ENCODE results near the gene PDE9A. TPM values are rescaled to one million over a fixed set of nuclear protein-coding genes. Genes with fewer than 3 reads are reported as not detected.

The PDE9A gene
- total RNA-seq, 1 donor from 2014 or later = 20.7 TPM

GRCh38 chr21:42748620-42749176, 95.3 kb downstream of the PDE9A start:
- H3K27me3 Mint-ChIP-seq (ENCODE audit: unreplicated experiment) = no peaks in the 10 kb centered on the region
- no peak overlapping the region for H3K4me3 Mint-ChIP-seq (ENCODE audit: unreplicated experiment)
- no peak for DNase-seq (ENCODE audit: low spot score)
- H3K27ac Mint-ChIP-seq (ENCODE audit: unreplicated experiment) = no peak overlapping the region
- peaks cover 11% of the 10 kb centered on the region for H3K4me1 Mint-ChIP-seq (ENCODE audit: unreplicated experiment)
- no peak for TF ChIP-seq CTCF (IDR thresholded peaks at IDR 0.05; ENCODE audit: unreplicated experiment)
- peaks cover 9% of the 10 kb centered on the region for H3K36me3 Mint-ChIP-seq (ENCODE audit: low read depth, unreplicated experiment)
- H3K9me3 Mint-ChIP-seq (ENCODE audit: unreplicated experiment) = no peaks in the 10 kb centered on the region

DNA sequence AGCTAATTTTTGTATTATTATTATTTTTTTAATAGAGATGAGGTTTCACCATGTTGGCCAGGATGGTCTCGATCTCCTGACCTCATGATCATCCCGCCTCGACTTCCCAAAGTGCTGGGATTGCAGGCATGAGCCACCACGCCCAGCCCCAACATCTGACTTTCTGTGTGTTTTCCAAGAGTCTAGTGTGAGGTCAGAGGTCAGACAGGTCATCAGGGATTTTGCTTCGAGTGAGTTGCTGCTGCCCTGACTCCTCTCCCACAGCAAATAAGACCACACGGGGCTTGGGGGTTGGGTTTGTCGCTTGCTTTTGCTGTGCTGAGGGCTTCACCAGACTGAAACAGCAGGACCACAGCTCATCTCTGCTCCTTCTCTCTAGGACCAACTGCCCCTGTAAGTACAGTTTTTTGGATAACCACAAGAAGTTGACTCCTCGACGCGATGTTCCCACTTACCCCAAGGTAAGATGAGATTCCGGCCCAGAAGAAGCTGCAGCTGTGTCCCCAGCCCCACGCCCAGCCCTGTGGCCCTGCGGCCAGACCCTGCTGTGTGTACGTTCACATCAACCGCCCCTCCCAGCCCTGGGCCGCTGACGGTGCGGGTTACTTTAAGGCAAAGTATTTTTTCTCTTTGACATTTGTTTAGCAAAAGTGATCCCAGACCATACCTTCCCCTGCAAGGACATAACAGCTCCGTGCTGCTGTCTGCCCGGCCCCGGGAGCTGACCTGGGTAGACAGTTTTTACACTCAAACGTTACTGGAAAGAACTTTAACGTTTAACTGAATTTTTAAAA, 97.5 kb downstream of the PDE9A start:
- H3K36me3 Mint-ChIP-seq (ENCODE audit: low read depth, unreplicated experiment) = peaks cover 4% of the 10 kb centered on the region
- no peak overlapping the region for H3K27ac Mint-ChIP-seq (ENCODE audit: unreplicated experiment)
- no peaks in the 10 kb centered on the region for H3K9me3 Mint-ChIP-seq (ENCODE audit: unreplicated experiment)
- peaks cover 11% of the 10 kb centered on the region for H3K4me1 Mint-ChIP-seq (ENCODE audit: unreplicated experiment)
- no peak for TF ChIP-seq CTCF (IDR thresholded peaks at IDR 0.05; ENCODE audit: unreplicated experiment)
- H3K27me3 Mint-ChIP-seq (ENCODE audit: unreplicated experiment) = no peaks in the 10 kb centered on the region
- H3K4me3 Mint-ChIP-seq (ENCODE audit: unreplicated experiment) = no peak overlapping the region
- DNase-seq (ENCODE audit: low spot score) = no peak

- Mint-ChIP-seq H3K27ac (ENCODE audit: unreplicated experiment) (no peak overlapping the region), H3K36me3 (ENCODE audit: low read depth, unreplicated experiment) (peaks cover 4% of the 10 kb centered on the region), H3K4me3 (ENCODE audit: unreplicated experiment) (no peak overlapping the region), H3K9me3 (ENCODE audit: unreplicated experiment) (no peaks in the 10 kb centered on the region), H3K4me1 (ENCODE audit: unreplicated experiment) (peaks cover 6% of the 10 kb centered on the region), H3K27me3 (ENCODE audit: unreplicated experiment) (no peaks in the 10 kb centered on the region)
- TF ChIP-seq CTCF (IDR thresholded peaks at IDR 0.05; ENCODE audit: unreplicated experiment) = no peak
- no peak for DNase-seq (ENCODE audit: low spot score)
Observed at GRCh38 chr21:42751866-42752265, 98.4 kb downstream of the PDE9A start.

GRCh38 chr21:42753804-42754203, 100.4 kb downstream of the PDE9A start:
- peaks cover 8% of the 10 kb centered on the region for H3K36me3 Mint-ChIP-seq (ENCODE audit: low read depth, unreplicated experiment)
- no peak overlapping the region for H3K27ac Mint-ChIP-seq (ENCODE audit: unreplicated experiment)
- H3K9me3 Mint-ChIP-seq (ENCODE audit: unreplicated experiment) = no peaks in the 10 kb centered on the region
- no peak overlapping the region for H3K4me3 Mint-ChIP-seq (ENCODE audit: unreplicated experiment)
- TF ChIP-seq CTCF (IDR thresholded peaks at IDR 0.05; ENCODE audit: unreplicated experiment) = no peak
- no peak for DNase-seq (ENCODE audit: low spot score)
- no peaks in the 10 kb centered on the region for H3K4me1 Mint-ChIP-seq (ENCODE audit: unreplicated experiment)
- no peaks in the 10 kb centered on the region for H3K27me3 Mint-ChIP-seq (ENCODE audit: unreplicated experiment)

- Mint-ChIP-seq H3K27me3 (ENCODE audit: unreplicated experiment) (peaks cover 2% of the 10 kb centered on the region), H3K4me3 (ENCODE audit: unreplicated experiment) (no peak overlapping the region), H3K36me3 (ENCODE audit: low read depth, unreplicated experiment) (peaks cover 13% of the 10 kb centered on the region), H3K27ac (ENCODE audit: unreplicated experiment) (no peak overlapping the region), H3K4me1 (ENCODE audit: unreplicated experiment) (no peaks in the 10 kb centered on the region), H3K9me3 (ENCODE audit: unreplicated experiment) (no peaks in the 10 kb centered on the region)
- no peak for TF ChIP-seq CTCF (IDR thresholded peaks at IDR 0.05; ENCODE audit: unreplicated experiment)
- DNase-seq (ENCODE audit: low spot score) = no peak
Observed at GRCh38 chr21:42754270-42754933, 101.0 kb downstream of the PDE9A start.

Measured in endothelial cell (in vitro differentiated cells).